IMR-90 (cell line): Measurements from ENCODE around the gene TRA2A. TPM values are rescaled to one million over a fixed set of nuclear protein-coding genes. Genes with fewer than 3 reads are reported as not detected.

ENCODE experiments used
- BHLHE40 ChIP-seq: fragments of 150-350 bp; IDR thresholded peaks from 2 replicates; pipeline ENCODE4 v1.6.1; 2016; ENCODE audit warnings: mild to moderate bottlenecking, low read depth, low read length
- CEBPB ChIP-seq: IDR thresholded peaks from 2 replicates; pipeline ENCODE4 v1.6.1; 2012; ENCODE audit warnings: low read depth, low read length, improper control_type of control experiment
- CHD1 ChIP-seq: IDR thresholded peaks from 2 replicates; pipeline ENCODE4 v1.6.1; 2012; ENCODE audit warnings: low read depth, low read length, improper control_type of control experiment
- MAZ ChIP-seq: IDR thresholded peaks from 2 replicates; pipeline ENCODE4 v1.6.1; 2012; ENCODE audit warnings: low read depth, mild to moderate bottlenecking, low read length, improper control_type of control experiment, moderate library complexity, borderline replicate concordance
- NFE2L2 ChIP-seq: fragments of 150-350 bp; IDR thresholded peaks from 2 replicates; pipeline ENCODE4 v1.6.1; 2016; ENCODE audit warnings: low read depth, mild to moderate bottlenecking, low read length
- polyA plus RNA-seq, 3 experiments: library from polyadenylated mRNA; depleted of rRNA; stranded (reverse); fragments of >200 nt; gene quantifications; 2 replicates each; pipeline ENCODE4 v1.2.3, GENCODE V29; 2012; ENCODE audit warnings: low replicate concordance in 1 of 3
- total RNA-seq: library from RNA; depleted of rRNA; stranded (reverse); fragments of >200 nt; gene quantifications from 2 replicates; pipeline ENCODE4 v1.2.3, GENCODE V29; 2012

Gene TRA2A
- total and polyA plus RNA-seq, 2 of the 4 experiments (the other 2 are of a cell fraction): 44.3 to 77.3 TPM

DNA sequence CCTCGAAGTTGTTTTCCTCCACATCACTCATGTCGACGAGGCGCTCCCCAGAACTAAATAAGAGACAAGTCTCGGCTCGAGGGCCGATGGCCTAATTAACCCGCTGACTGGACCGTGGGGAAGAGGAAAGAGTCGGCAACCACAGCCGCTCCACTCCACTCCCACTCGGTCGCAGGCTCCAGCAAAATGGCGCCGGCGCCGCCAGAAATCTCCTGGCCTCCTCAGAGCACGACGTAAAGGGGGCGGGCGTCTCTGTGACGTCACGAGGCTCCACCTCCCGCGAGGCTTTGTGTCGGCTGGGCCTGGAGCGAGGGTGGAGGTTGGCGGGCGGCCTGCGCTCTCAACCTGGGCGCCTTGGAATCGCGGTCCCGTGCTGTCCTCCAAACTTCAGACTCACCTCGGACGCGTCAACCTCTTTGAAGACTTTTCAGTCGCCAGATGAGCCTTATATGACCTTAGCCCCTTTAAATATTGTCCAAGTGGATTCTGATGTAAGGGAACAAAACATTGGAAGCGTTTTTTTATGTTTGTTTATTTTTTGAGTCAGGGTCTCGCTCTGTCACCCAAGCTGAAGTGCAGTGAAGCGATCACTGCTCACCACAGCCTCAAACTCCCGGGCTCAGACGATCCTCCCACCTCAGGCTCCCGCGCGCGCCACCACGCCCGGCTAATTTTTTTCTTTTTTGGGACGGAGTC, at the start of gene TRA2A (continued):
- TF ChIP-seq CEBPB (no peak), BHLHE40 (peak; percentile 14; the same call in 1 of the 2 replicates), CHD1 (peak; percentile 95), NFE2L2 (no peak), MAZ (peak; percentile 58; the same call in 1 of the 2 replicates)
